Activated effector memory CD4-positive, alpha-beta T cell treated with anti-CD3 and anti-CD28 coated beads, Interleukin-2, amount 50 U/mL, for 16 hours (primary cell): ENCODE data around the gene ARID3A.
A peak's percentile ranks its signal among the peaks of the same experiment; 100 is the strongest.
"Not testable (repeated sequence)": the region's sequence is repeated elsewhere in the genome, so short reads cannot be mapped to it uniquely, and the experiment has no call there.

Source experiments
- DNase-seq: peaks from one replicate; pipeline ENCODE4 v3.0.0-alpha.2; 2020

ARID3A gene

GRCh38 chr19:947707-948539 lies 22.1 kb downstream of the ARID3A start:
- no peak for DNase-seq

GRCh38 chr19:948842-949496 lies 23.1 kb downstream of the ARID3A start:
- no peak for DNase-seq

DNA sequence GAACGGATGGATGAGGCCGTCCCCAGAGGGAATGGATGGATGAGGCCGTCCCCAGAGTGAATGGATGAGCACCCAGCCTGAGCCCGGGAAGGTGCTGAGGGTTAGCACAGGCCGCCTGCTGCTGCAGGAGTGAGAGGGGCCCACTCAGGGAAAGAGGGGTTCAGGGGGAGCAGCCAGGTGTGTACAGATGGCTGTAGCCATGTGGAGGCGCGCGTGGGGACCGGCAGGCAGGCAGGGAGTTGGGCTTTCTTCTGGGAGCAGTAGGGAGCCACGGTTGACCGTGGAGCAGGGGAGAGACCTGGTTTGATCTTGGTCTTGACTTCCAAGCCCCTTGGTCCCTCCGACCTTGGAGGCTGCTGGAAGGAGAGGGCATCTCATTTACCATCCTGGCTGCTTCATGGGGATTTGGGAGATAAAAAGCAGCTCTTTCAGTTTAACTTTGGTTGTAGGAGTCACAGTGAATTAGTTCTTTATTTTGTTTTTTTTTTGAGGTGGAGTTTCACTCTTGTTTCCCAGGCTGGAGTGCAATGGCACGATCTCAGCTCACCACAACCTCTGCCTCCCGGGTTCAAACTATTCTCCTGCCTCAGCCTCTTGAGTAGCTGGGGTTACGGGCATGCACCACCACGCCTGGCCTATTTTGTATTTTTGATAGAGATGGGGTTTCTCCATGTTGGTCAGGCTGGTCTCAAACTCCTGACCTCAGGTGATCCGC lies 24.7 kb downstream of the ARID3A start:
- no peak for DNase-seq

DNA sequence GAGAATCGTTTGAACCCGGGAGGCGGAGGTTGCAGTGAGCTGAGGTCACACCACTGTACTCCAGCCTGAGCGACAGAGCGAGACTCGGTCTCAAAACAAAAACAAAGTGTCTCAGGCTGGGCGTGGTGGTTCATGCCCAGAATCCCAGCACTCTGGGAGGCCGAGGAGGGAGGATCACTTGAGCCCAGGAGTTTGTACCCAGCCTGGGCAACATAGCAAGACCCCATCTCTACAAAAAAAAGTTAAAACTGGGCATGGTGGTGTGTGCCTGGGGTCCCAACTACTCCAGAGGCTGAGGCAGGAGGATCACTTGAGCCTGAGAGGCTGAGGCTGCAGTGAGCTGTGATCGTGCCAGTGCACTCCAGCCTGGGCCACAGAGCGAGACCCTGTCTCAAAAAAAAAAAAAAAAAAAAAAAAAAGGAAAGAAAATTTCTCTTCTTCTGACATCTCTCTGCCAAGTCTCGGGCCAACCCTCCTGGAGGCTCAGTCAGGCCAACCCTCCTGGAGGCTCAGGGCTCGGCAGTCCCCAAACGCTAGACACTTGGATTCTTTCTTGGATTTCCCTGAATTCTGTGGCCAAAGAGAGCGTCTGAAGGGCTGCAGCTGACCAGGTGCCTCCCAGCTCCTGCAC lies 26.3 kb downstream of the ARID3A start:
- DNase-seq, result no peak

- DNase-seq, result no peak
These were observed 27.0 kb downstream of the ARID3A start for GRCh38 chr19:952680-953444.

- no peak for DNase-seq
These were observed 27.8 kb downstream of the ARID3A start for GRCh38 chr19:953445-954271.

DNA sequence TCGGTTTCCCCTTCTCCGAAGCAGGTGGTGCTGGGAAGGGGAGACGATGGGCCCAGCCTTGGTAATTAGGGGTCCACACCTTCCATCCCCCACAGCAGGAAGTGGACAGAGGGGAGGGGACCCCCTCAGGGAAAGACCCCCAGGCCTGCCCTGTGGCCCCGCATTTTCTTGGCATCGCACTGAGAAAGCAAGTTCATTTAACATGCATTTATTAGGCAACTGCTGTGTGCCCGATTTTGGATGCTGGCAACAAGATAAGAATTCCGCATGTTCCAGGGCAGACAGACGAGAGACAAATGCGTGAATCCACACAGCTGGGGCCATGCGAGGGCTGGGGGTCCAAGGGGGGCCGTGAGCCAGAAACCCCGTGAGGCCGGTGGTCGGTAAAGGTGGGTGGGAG lies 28.4 kb downstream of the ARID3A start:
- DNase-seq, result no peak

GRCh38 chr19:954672-955494 lies 29.0 kb downstream of the ARID3A start:
- no peak for DNase-seq

- no peak for DNase-seq
These were observed 30.2 kb downstream of the ARID3A start for GRCh38 chr19:955803-956765.

DNA sequence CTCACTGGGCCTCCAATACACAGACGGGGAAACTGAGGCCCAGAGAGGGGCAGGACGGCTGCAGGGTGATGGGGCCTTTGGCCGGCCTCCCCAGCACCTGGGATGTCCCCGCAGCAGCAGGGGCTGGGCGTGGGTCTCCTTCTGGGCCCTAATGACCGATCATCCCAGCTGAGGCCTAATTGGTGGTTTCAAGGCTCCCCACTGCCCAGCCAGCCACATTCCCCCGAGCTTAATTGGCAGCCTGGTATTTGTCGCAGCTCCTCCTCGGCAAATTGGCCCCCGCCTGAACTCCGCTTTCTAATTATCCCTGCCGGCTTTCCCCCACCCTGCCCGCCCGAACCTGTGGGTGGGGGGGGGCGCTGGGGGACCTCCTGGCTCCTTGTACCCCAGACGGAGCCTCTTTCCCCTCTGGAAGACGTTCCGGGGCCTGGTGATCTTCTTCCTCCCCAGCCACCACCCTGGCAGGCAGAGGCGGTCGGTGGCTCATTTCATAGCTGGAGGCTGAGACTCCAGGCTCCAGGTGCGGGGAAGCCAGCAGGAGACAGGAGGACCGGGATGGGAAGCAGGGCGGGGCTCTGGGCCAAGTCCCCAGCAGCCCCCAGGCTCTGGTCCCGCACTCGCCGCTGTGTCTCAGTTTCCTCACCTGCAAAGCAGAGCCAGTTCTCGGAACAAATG lies 31.1 kb downstream of the ARID3A start:
- no peak for DNase-seq

GRCh38 chr19:957578-957977 lies 31.7 kb downstream of the ARID3A start:
- DNase-seq, result not testable (repeated sequence)

GRCh38 chr19:958967-959855 lies 33.4 kb downstream of the ARID3A start:
- peak; percentile 79 for DNase-seq

GRCh38 chr19:960020-960419 lies 34.2 kb downstream of the ARID3A start:
- DNase-seq, result no peak

- DNase-seq, result no peak
These were observed 34.7 kb downstream of the ARID3A start for GRCh38 chr19:960601-960938.

DNA sequence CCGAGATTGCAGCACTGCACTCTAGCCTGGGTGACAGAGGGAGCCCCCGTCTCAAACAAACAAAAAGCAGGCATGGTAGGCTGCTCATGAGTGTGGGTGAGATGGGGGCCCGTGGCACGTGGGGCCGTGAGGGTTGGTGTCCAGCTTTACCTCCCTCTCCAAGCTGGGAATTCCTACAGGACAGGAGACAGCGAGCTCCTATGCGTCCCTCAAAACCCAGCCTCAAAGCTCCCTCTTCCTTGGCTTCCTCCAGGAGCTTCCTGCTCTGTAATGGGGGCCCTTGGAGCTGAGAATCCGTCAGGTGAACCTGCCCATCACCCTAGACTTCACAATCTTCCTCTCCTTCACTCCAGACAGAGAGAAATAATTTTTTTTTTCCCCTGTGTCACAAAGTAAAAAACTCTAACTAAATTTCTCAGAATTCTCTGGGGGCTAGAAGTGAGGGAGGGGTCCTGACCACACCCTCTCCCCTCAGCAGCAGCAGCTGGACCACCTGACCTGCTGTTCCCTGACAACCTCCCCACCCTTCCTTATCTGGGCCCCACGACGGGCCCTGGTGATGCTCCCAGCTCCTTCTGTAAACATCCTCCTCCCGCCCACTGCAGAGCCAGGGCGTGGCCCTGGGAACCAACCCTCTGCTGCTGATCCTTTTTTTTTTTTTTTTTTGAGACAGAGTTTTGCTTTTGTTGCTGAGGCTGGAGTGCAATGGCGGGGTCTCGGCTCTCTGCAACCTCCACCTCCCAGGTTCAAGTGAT lies 36.2 kb downstream of the ARID3A start:
- DNase-seq, result no peak

- DNase-seq, result no peak
These were observed 37.0 kb downstream of the ARID3A start for GRCh38 chr19:962683-963400.
